COLO829 (cell line): Measurements from ENCODE around the gene SEMA4D.

ENCODE experiments used
- DNase-seq: peaks from one replicate; pipeline ENCODE4 v3.0.0; 2012; ENCODE audit warnings: low spot score

The SEMA4D gene

GRCh38 chr9:89528131-89528530, 30.2 kb upstream of the SEMA4D start:
- DNase-seq: no peak

GRCh38 chr9:89527084-89527483, 29.2 kb upstream of the SEMA4D start:
- no peak for DNase-seq

- DNase-seq: no peak
Observed at GRCh38 chr9:89526667-89527066, 28.8 kb upstream of the SEMA4D start.

GRCh38 chr9:89525446-89526374, 27.8 kb upstream of the SEMA4D start:
- no peak for DNase-seq

GRCh38 chr9:89524963-89525362, 27.1 kb upstream of the SEMA4D start:
- no peak for DNase-seq

GRCh38 chr9:89523948-89524347, 26.0 kb upstream of the SEMA4D start:
- no peak for DNase-seq

GRCh38 chr9:89522959-89523285, 25.0 kb upstream of the SEMA4D start:
- no peak for DNase-seq

- no peak for DNase-seq
Observed at GRCh38 chr9:89522261-89522958, 24.5 kb upstream of the SEMA4D start.

- no peak for DNase-seq
Observed at GRCh38 chr9:89519366-89519805, 21.5 kb upstream of the SEMA4D start.

- DNase-seq: no peak
Observed at GRCh38 chr9:89518466-89519365, 20.8 kb upstream of the SEMA4D start.

- DNase-seq: no peak
Observed at GRCh38 chr9:89515416-89515815, 17.5 kb upstream of the SEMA4D start.

GRCh38 chr9:89514956-89515355, 17.0 kb upstream of the SEMA4D start:
- DNase-seq: no peak

GRCh38 chr9:89514337-89514736, 16.4 kb upstream of the SEMA4D start:
- no peak for DNase-seq

- DNase-seq: no peak
Observed at GRCh38 chr9:89513837-89514236, 15.9 kb upstream of the SEMA4D start.

GRCh38 chr9:89512382-89512781, 14.5 kb upstream of the SEMA4D start:
- no peak for DNase-seq

GRCh38 chr9:89508951-89509615, 11.2 kb upstream of the SEMA4D start:
- DNase-seq: no peak

GRCh38 chr9:89505911-89506310, 8.0 kb upstream of the SEMA4D start:
- DNase-seq: no peak

GRCh38 chr9:89505048-89505447, 7.1 kb upstream of the SEMA4D start:
- DNase-seq: no peak

GRCh38 chr9:89502671-89503070, 4.8 kb upstream of the SEMA4D start:
- DNase-seq: no peak

- no peak for DNase-seq
Observed at GRCh38 chr9:89502038-89502601, 4.2 kb upstream of the SEMA4D start.

- DNase-seq: no peak
Observed at GRCh38 chr9:89501311-89501898, 3.5 kb upstream of the SEMA4D start.
